Stimulated activated CD4-positive, alpha-beta T cell treated with anti-CD3 and anti-CD28 coated beads, Interleukin-1b, Interleukin-23, amount 100 ng/mL, for 4 hours (primary cell): ENCODE measurements around the gene GPR35.
"Not testable (repeated sequence)": the region's sequence is repeated elsewhere in the genome, so short reads cannot be mapped to it uniquely, and the experiment has no call there.

Experiments used
- DNase-seq, 2 donors: peaks; one replicate each; pipeline ENCODE4 v3.0.0-alpha.2; 2020; ENCODE audit warnings: low read depth in 2 of 2

GPR35 gene

GRCh38 chr2:240602266-240603050 is 22.8 kb upstream of the GPR35 start:
- DNase-seq = no peak

DNA sequence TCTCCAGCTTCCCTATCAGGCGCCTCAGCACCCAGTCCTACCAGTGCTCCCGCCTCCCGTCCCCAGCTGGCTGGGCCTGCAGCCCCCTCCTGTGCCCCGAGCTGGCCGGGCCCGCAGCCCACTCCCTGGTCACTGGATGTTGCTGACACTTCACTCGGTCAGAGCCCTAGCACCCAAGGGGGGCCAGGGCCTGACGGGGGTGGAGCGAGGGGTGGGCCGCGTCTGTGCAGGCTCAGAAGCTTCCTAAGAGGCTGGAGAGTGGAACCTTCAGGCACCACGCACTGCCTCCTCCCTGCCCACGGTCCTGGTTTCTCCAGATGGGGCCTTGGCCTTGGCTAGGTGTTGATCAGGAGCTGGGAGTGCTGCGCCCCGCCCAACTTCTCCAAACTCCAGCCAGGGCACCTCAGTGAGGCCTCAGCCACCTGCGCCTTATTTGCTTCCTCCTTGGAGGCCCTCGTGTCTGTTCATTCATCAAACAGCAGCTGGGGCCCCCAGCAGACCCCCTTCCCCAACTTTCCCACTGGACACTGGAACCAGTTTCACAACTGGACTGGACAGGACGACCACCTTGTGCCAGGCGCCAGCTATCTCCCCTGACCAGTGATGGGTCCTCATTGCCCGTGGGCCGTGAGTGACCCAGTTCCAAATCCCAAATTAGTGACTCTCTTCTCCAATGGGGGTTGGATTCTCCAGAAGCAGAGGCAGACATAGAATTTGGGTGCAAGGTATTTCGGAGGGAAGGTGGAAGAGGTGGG is 22.0 kb upstream of the GPR35 start:
- no peak for DNase-seq

- no peak for DNase-seq
These were observed 21.4 kb upstream of the GPR35 start for GRCh38 chr2:240603846-240604245.

- DNase-seq = no peak
These were observed 20.9 kb upstream of the GPR35 start for GRCh38 chr2:240604291-240604938.

- no peak for DNase-seq
These were observed 20.2 kb upstream of the GPR35 start for GRCh38 chr2:240604939-240605716.

DNA sequence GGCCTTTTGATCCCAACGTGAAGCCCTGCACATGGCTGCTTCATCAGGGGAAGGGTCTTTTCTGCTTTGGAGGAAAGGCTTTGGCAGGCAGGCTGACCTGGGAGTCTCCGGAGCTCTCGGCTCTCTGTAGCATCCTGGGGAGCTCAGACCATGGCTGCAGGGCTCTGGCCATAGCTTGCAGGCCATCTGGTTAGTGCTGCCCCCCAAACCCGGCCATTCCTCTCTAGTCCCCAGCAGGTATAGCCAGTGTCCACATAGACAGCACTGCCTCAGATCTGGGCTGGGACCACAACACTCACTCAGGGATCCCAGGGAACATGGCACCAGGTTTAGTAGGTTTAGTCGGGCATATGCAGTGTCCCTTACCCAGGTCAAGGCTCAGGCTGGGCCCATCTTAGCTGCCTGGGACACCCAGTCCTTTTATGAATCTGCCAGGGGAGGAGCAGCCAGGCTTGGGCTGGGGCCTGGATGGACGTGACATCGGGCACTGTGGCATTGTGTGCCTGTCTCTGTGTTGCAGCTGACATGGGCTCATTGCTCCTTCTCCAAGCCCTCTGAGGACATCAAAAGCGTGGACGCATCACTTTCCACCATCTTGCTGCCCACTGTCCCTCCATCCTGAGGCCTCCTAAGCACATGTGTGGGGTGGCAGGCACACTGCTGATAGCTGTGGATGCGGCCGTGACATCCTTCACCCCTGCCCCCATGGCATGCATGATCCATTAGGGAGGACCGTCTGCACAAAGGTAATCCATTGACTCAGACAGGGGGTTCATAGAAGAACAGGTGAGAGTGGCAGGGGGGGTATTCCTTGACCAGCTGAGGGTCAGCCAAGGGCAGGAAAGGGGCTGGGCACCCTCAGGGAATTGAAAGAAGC is 19.2 kb upstream of the GPR35 start:
- DNase-seq = no peak

DNA sequence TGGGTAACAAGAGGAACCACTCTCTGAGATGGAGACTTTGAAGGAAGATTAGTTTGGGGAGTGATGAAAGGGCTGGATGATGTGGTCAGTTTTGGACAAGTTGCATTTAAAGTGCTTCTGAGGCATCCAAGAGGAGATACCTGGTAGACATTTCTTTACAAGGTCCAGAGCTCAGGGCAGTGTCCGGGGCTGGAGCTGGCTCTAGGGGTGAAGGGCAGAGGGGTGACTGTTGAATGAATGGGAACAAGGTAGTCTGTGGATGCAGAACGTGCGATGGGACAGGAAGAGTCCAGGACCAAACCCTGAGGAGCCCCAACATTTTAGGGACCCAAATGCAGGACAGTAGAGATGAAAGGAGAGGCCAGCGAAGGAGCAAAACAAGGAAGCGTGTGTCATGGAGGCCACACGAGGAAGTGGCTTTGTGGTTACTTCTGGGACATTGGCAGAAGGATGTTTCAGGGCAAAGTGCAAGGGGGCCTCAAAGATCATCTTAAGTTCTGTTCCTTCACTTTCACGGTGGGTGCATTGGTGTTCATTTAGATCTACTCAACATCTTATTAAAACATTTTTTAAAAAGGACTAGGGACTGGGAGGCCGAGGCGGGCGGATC is 13.6 kb upstream of the GPR35 start:
- DNase-seq = no peak

DNA sequence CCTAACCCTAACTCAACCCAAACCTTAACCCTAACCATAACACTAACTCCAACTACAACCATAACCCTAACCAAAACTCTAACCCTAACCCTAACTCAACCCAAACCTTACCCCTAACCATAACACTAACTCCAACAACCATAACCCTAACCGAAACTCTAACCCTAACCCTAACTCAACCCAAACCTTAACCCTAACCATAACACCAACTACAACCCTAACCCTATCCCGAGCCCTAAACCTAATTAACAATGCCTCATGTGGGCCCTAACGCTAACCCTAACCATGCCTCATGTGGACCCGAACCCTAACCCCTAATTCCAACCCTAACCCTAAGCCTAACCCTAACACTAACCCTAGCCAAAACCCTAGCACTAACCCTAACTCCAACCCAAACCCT is 11.5 kb upstream of the GPR35 start:
- no peak for DNase-seq

DNA sequence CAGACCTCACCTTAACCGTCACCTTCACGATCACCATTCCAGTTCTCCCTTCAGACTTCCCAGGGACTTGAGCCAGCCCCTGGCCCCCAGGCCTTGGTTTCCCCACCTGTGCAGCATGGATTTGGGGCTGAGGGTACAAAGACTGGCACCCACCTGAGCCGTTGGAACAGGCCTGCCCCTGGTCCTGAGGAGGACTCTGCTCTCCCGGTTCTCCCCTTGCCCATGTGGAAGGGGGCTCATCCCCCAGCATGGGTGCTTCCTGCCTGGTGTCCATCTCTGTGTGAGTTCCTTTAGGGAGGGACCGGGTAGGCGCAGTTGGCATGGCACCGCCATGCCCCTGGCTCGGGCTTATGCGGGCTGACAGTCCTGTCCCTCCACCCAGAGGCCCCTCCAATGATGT is 10.9 kb upstream of the GPR35 start:
- DNase-seq = no peak

DNA sequence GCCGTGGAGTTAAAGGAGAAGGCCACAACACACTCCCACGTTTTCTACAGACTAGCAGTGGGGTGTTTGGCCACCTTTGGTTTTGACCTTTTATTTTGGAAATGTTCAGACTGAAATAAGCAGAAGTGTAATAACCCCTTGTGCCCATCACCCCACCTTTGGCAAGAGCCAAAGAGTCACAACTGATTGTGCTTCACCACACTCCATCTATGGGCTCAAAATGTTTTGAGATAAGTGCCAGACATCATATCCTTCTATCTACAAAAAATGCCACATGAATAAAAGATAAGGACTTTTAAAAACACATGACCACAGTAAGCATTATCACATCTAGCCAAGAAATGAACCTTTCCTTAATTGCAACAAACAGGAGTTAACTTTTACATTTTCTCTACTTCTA is 9.9 kb upstream of the GPR35 start:
- no peak for DNase-seq

DNA sequence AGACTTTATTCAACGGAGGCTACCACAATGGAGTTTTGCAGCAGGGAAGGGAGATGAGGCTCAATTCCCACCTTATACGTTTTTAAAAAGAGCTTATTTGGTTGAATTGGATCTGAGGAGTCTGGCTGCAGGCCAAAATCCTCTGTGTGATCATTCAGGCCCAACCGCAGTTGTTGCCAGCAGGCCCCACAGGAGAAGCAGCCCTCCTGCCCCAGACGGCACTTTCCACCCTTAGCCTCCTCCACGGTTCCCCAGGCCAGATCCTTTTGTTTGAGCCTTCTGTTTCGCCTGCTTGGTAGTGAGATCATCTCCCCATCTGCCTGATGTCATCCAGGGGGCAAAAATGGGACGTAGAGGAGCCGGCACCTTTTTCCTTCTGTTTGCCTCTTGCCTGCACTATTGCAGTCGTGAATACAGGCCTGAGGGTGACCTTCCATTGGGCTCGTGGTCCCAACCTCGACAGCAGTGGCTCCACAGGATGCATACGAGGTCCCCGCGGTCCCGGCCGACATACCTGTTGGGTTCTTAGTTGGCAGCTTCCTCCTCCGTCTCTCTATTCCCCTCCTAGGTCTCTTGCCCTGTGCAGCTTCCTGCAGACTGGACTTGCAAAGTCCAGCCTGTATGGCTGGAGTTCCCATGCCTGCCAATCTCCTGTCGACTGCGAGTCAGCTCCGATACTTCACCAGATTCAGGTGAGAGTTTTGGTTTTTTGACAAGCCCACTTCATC is 9.3 kb upstream of the GPR35 start:
- DNase-seq = no peak

GRCh38 chr2:240616860-240617666 is 8.2 kb upstream of the GPR35 start:
- DNase-seq = not testable (repeated sequence)

DNA sequence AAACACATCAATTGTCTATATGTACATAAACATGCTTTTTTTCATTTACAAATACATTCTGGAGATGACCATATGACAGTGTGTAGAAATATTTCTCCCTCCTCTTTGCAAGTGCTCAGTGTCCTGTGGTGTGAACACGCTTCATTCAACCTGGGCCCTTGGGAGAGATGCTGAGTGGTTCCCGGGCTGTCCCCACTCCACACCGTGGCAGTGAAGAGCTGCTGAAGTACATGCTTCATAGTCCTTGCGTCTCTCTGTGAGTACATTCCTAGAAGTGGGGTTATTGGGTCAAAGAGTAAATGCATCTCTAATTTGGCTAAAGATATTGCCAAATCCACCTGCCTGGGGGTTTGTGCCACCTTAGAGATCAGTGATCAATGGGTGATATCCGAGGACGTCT is 6.5 kb upstream of the GPR35 start:
- no peak for DNase-seq

- no peak for DNase-seq
These were observed 5.7 kb upstream of the GPR35 start for GRCh38 chr2:240619506-240620148.

DNA sequence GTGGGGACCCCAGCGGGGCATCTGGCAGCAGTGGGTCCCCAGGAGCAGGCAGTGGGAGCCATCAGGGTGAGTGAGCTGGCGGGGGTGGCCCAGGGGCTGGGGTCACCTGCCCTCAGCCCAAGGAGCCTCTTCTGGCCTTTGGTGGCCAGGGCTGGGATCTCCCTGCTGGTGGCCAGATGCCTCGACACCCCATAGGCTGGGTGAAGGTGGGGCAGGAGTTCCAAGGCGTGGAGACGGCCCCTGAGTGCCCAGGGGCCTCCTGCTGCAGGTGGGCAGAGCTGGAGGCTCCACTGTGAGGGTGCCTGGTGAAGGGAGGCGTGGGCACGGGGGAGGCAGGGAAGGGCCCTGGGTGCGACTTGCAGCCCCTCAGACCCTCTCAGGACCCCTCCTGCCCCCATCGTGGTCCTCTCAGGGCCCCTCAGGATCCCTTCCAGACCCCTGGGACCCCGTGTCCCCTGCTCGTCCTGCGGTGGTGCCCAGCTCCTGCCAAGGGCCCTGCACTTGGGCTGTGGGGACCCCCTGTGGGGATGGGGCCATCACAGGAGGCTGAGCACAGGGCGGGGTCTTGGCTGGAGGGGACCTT is 5.0 kb upstream of the GPR35 start:
- DNase-seq = no peak

- DNase-seq = no peak
These were observed 4.4 kb upstream of the GPR35 start for GRCh38 chr2:240620859-240621258.

DNA sequence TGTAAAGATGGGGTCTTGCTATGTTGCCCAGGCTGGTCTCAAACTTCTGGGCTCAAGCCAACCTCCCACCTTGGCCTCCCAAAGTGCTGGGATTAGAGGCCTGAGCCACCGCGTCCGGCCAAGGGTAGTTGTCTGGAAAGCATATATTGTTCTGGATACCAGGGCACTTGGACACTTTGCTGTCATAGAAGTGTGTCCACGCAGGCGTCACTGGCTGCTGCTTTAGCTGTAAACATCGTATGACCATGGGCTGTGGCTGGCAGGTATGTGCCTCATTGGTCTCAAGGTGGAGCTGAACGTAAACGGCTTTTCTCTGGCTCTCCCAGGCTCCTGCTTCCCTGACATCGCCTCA is 3.2 kb upstream of the GPR35 start:
- DNase-seq = no peak

DNA sequence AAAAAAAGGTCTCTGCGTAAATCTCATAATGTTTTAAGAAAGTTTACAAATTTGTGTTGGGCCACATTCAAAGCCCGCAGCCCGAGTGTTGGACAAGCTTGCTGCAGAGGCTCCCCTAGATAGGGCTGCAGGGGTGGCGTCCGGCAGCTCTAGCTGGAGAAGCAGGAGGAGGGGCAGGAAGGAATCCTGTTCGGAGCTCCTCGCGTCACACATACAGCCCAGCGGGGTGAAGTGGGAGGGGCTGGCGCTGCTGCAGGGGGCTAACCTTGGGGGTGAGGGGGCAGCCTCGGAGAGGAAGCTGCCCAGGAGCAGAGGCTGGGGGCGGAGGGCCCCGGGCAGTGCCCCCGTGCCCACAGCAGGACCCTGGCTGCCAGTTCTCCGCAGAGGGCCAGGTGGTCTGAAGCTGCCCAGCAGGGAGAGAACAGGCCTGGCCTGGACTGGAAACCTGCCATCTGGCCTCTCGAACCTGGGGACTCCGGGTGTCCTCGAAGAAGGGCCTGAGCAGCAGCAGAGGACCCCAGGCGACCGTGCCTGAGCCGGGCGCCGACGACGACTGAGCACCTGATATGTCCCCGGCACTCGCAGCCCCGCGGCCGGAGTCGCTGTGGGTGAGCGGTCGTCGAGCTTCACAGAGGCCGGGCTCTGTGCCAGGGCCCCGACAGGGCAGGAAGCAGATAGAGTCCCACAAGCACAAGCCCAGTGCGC is 2.6 kb upstream of the GPR35 start:
- peak; percentile 37 to 38 for DNase-seq
